OCI-LY3 (cell line): ENCODE data around the gene FOXE3.

ENCODE experiments used
- H2AFZ ChIP-seq: fragments of 200-600, 300-600 bp; shearing (Covaris generic); 2 replicates; pipeline ENCODE4 v1.6.0; 2014; ENCODE audit warnings: antibody characterized with exemption, low read depth, low read length
- H3K27ac ChIP-seq: fragments of 200-600, 300-600 bp; sonication (generic); 2 replicates; pipeline ENCODE4 v1.5.1; 2014; ENCODE audit warnings: mild to moderate bottlenecking, low read length, moderate library complexity, mixed read lengths
- H3K27me3 ChIP-seq: fragments of 200-600, 300-600 bp; sonication (generic); 2 replicates; pipeline ENCODE4 v1.6.1; 2014; ENCODE audit warnings: low read depth, low read length, mixed read lengths
- H3K36me3 ChIP-seq: fragments of 200-600, 300-600 bp; sonication (generic); replicated peaks from 2 replicates; pipeline ENCODE3; 2014; ENCODE audit warnings: low read depth, low read length, mixed read lengths
- H3K4me1 ChIP-seq: fragments of 300-600, 200-600 bp; sonication (generic); 2 replicates; pipeline ENCODE4 v1.6.1; 2014; ENCODE audit warnings: low read length, mixed read lengths
- H3K4me2 ChIP-seq: fragments of 200-600, 300-600 bp; sonication (generic); 2 replicates; pipeline ENCODE4 v1.6.1; 2014; ENCODE audit warnings: low read length, mixed read lengths
- H3K4me3 ChIP-seq: fragments of 300-600, 200-600 bp; sonication (generic); 2 replicates; pipeline ENCODE4 v1.5.1; 2014; ENCODE audit warnings: antibody characterized with exemption, mild to moderate bottlenecking, low read length, moderate library complexity
- H3K79me2 ChIP-seq: fragments of 300-600, 200-600 bp; shearing (Covaris generic); 2 replicates; pipeline ENCODE4 v1.6.1; 2014; ENCODE audit warnings: mild to moderate bottlenecking, low read length, mixed read lengths
- H3K9ac ChIP-seq: fragments of 300-600, 200-600 bp; shearing (Covaris generic); 2 replicates; pipeline ENCODE4 v1.6.0; 2014; ENCODE audit warnings: mild to moderate bottlenecking, low read length, moderate library complexity
- H3K9me3 ChIP-seq: fragments of 200-600, 300-600 bp; shearing (Covaris generic); 2 replicates; pipeline ENCODE4 v1.6.1; 2014; ENCODE audit warnings: low read length, mixed read lengths; ENCODE audit not compliant: insufficient read depth
- H4K20me1 ChIP-seq: fragments of 200-600, 300-600 bp; sonication (generic); 2 replicates; pipeline ENCODE4 v1.6.1; 2016; ENCODE audit warnings: low read length, mixed read lengths; ENCODE audit not compliant: insufficient read depth
- CTCF ChIP-seq: fragments of 200-600, 300-600 bp; sonication (generic); IDR thresholded peaks from 2 replicates; pipeline ENCODE4 v1.5.1; 2014; ENCODE audit warnings: antibody characterized with exemption, low read length, low read depth
- EZH2phosphoT487 ChIP-seq: fragments of 200-600 bp; shearing (Covaris generic); IDR thresholded peaks from 2 replicates; pipeline ENCODE4 v1.6.1; 2018; ENCODE audit warnings: antibody characterized with exemption, mixed run types, low read depth

The FOXE3 gene

GRCh38 chr1:47407481-47407880 is 8.6 kb upstream of the FOXE3 start:
- Histone ChIP-seq H4K20me1 (no peaks in the 10 kb centered on the region), H3K36me3 (no peaks in the 10 kb centered on the region), H3K4me2 (no peak overlapping the region), H2AFZ (no peak overlapping the region), H3K9ac (no peak overlapping the region), H3K27me3 (no peaks in the 10 kb centered on the region), H3K9me3 (no peaks in the 10 kb centered on the region), H3K27ac (no peak overlapping the region), H3K4me1 (no peaks in the 10 kb centered on the region), H3K79me2 (no peaks in the 10 kb centered on the region), H3K4me3 (no peak overlapping the region)
- TF ChIP-seq EZH2phosphoT487 (no peak), CTCF (no peak)

GRCh38 chr1:47409311-47410067 is 6.6 kb upstream of the FOXE3 start:
- Histone ChIP-seq H3K9ac (no peak overlapping the region), H4K20me1 (no peaks in the 10 kb centered on the region), H3K4me3 (no peak overlapping the region), H3K4me2 (no peak overlapping the region), H3K27me3 (no peaks in the 10 kb centered on the region), H3K79me2 (no peaks in the 10 kb centered on the region), H3K36me3 (no peaks in the 10 kb centered on the region), H3K4me1 (no peaks in the 10 kb centered on the region), H2AFZ (no peak overlapping the region), H3K27ac (no peak overlapping the region), H3K9me3 (no peaks in the 10 kb centered on the region)
- TF ChIP-seq CTCF: no peak

GRCh38 chr1:47410068-47410455 is 6.0 kb upstream of the FOXE3 start:
- H2AFZ ChIP-seq: no peak overlapping the region
- H3K27ac ChIP-seq: no peak overlapping the region
- H4K20me1 ChIP-seq: no peaks in the 10 kb centered on the region
- no peak overlapping the region for H3K4me2 ChIP-seq
- no peaks in the 10 kb centered on the region for H3K36me3 ChIP-seq
- no peaks in the 10 kb centered on the region for H3K27me3 ChIP-seq
- H3K4me1 ChIP-seq: no peaks in the 10 kb centered on the region
- no peak overlapping the region for H3K4me3 ChIP-seq
- H3K9me3 ChIP-seq: no peaks in the 10 kb centered on the region
- H3K9ac ChIP-seq: no peak overlapping the region
- H3K79me2 ChIP-seq: no peaks in the 10 kb centered on the region
- TF ChIP-seq CTCF: no peak
- no peak for TF ChIP-seq EZH2phosphoT487

GRCh38 chr1:47411436-47411835 is 4.6 kb upstream of the FOXE3 start:
- TF ChIP-seq CTCF: no peak
- TF ChIP-seq EZH2phosphoT487: no peak
- no peak overlapping the region for H3K4me2 ChIP-seq
- no peak overlapping the region for H3K9ac ChIP-seq
- H3K9me3 ChIP-seq: no peaks in the 10 kb centered on the region
- no peaks in the 10 kb centered on the region for H3K4me1 ChIP-seq
- no peak overlapping the region for H3K27ac ChIP-seq
- H3K79me2 ChIP-seq: no peaks in the 10 kb centered on the region
- no peaks in the 10 kb centered on the region for H3K36me3 ChIP-seq
- H3K4me3 ChIP-seq: no peak overlapping the region
- no peak overlapping the region for H2AFZ ChIP-seq
- no peaks in the 10 kb centered on the region for H4K20me1 ChIP-seq
- no peaks in the 10 kb centered on the region for H3K27me3 ChIP-seq
